Osteoblast (primary cell): Measurements from ENCODE around the gene GABARAP. TPM values are rescaled to one million over a fixed set of nuclear protein-coding genes. Genes with fewer than 3 reads are reported as not detected.
A peak's percentile ranks its signal among the peaks of the same experiment; 100 is the strongest.

Experiments used
- DNase-seq: peaks from one replicate; pipeline ENCODE4 v3.0.0; 2011; ENCODE audit warnings: low spot score, mixed read lengths; ENCODE audit not compliant: insufficient read length; ENCODE audit errors: missing footprints
- H2AFZ ChIP-seq: 2 replicates; pipeline ENCODE4 v1.6.0; 2011; ENCODE audit warnings: mild to moderate bottlenecking, low read length
- H3K27ac ChIP-seq: 2 replicates; pipeline ENCODE4 v1.5.1; 2011; ENCODE audit warnings: mild to moderate bottlenecking, low read depth, low read length, moderate library complexity
- H3K27me3 ChIP-seq: 2 replicates; pipeline ENCODE4 v1.6.0; 2012; ENCODE audit warnings: mild to moderate bottlenecking, control low read depth, inconsistent platforms, low read length, moderate library complexity; ENCODE audit not compliant: insufficient read depth
- H3K36me3 ChIP-seq: 2 replicates; pipeline ENCODE4 v1.5.1; 2011; ENCODE audit warnings: mild to moderate bottlenecking, low read length, control low read depth, moderate library complexity; ENCODE audit not compliant: insufficient read depth
- H3K4me1 ChIP-seq: 2 replicates; pipeline ENCODE4 v1.5.1; 2011; ENCODE audit warnings: mild to moderate bottlenecking, low read length, control low read depth, moderate library complexity; ENCODE audit not compliant: insufficient read depth
- H3K4me2 ChIP-seq: 2 replicates; pipeline ENCODE4 v1.6.0; 2011; ENCODE audit warnings: mild to moderate bottlenecking, low read length; ENCODE audit not compliant: insufficient read depth
- H3K4me3 ChIP-seq: fragments of 200-600 bp; sonication (generic); 3 replicates; pipeline ENCODE4 v1.5.1; 2012; ENCODE audit warnings: mild to moderate bottlenecking, low read length, inconsistent platforms; ENCODE audit not compliant: insufficient read depth
- H3K79me2 ChIP-seq: 2 replicates; pipeline ENCODE4 v1.6.0; 2012; ENCODE audit warnings: mild to moderate bottlenecking, low read length, control low read depth, inconsistent platforms; ENCODE audit not compliant: insufficient read depth
- H3K9me3 ChIP-seq: 2 replicates; pipeline ENCODE4 v1.5.1; 2011; ENCODE audit warnings: low read depth, low read length, control low read depth
- H4K20me1 ChIP-seq: 2 replicates; pipeline ENCODE4 v1.6.0; 2012; ENCODE audit warnings: mild to moderate bottlenecking, low read length, control low read depth; ENCODE audit not compliant: insufficient read depth
- total RNA-seq: library from RNA; depleted of rRNA; stranded (reverse); fragments of >200 nt; gene quantifications from 2 replicates; pipeline ENCODE4 v1.2.3, GENCODE V29; 2012
- TF ChIP-seq, protein P1 (sequence below): IDR thresholded peaks from 2 replicates; pipeline ENCODE4 v1.5.1; 2011; ENCODE audit warnings: mild to moderate bottlenecking, low read depth, low read length, moderate library complexity; ENCODE audit errors: extremely low read depth

The GABARAP gene
- total RNA-seq, 1 donor = 422 TPM

DNA sequence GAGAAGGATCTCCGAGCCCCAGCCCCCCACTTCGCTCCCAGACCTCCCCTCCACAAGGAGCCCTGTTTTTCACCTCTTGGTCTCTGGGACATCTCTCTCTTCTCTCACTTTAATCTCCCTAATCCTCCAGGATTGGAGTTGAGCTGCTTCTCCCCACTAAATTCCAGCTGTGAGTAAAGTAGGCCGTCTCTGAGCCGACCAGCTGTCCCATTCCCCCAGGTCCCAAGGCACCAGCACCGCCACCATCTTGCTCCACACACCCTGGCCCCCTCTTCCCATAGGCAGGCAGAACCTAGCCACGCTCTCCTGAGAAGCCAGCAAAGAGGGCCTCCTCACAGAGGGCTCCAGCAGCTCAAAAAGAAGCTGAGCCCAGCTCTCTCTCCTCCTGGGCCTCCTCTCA is 23.5 kb downstream of the GABARAP start:
- H3K79me2 ChIP-seq = peaks cover 59% of the 10 kb centered on the region
- TF ChIP-seq, protein P1, sequence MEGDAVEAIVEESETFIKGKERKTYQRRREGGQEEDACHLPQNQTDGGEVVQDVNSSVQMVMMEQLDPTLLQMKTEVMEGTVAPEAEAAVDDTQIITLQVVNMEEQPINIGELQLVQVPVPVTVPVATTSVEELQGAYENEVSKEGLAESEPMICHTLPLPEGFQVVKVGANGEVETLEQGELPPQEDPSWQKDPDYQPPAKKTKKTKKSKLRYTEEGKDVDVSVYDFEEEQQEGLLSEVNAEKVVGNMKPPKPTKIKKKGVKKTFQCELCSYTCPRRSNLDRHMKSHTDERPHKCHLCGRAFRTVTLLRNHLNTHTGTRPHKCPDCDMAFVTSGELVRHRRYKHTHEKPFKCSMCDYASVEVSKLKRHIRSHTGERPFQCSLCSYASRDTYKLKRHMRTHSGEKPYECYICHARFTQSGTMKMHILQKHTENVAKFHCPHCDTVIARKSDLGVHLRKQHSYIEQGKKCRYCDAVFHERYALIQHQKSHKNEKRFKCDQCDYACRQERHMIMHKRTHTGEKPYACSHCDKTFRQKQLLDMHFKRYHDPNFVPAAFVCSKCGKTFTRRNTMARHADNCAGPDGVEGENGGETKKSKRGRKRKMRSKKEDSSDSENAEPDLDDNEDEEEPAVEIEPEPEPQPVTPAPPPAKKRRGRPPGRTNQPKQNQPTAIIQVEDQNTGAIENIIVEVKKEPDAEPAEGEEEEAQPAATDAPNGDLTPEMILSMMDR = no peak
- H3K4me1 ChIP-seq = peaks cover 59% of the 10 kb centered on the region
- no peak overlapping the region for H2AFZ ChIP-seq
- no peak for DNase-seq
- H3K4me2 ChIP-seq = no peak overlapping the region
- no peaks in the 10 kb centered on the region for H3K9me3 ChIP-seq
- H4K20me1 ChIP-seq = peaks cover 61% of the 10 kb centered on the region
- no peaks in the 10 kb centered on the region for H3K27me3 ChIP-seq
- peak overlapping the region; percentile 94 for H3K27ac ChIP-seq
- H3K36me3 ChIP-seq = peaks cover 32% of the 10 kb centered on the region
- H3K4me3 ChIP-seq = no peak overlapping the region

DNA sequence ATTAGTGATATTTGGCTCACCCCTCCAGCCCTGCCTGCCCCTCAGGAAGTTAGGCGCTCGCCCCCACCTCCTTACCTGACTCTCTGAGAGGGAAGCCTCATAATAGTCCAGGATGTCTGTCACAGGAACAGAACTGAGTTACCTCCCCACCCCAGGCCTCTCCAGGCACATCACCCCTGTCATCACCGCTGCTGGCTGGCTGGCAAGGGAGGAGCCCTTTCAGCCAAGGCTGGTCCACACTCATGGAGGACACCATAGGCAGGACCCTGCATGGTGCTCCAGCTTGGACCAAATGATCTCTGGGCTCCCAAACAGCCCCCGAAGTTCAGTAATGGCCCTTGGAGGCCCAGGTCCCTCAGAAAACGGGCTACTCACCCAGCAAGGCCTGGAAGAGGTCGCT is 24.1 kb downstream of the GABARAP start:
- Histone ChIP-seq H3K27me3 (no peaks in the 10 kb centered on the region), H4K20me1 (peaks cover 61% of the 10 kb centered on the region), H3K27ac (peak overlapping the region; percentile 51), H3K9me3 (no peaks in the 10 kb centered on the region), H3K4me2 (peak overlapping the region; percentile 87), H2AFZ (peak overlapping the region; percentile 88), H3K36me3 (peaks cover 26% of the 10 kb centered on the region), H3K79me2 (peaks cover 64% of the 10 kb centered on the region), H3K4me3 (peak overlapping the region; percentile 71), H3K4me1 (peaks cover 59% of the 10 kb centered on the region)
- no peak for DNase-seq
- TF ChIP-seq, protein P1 = no peak

DNA sequence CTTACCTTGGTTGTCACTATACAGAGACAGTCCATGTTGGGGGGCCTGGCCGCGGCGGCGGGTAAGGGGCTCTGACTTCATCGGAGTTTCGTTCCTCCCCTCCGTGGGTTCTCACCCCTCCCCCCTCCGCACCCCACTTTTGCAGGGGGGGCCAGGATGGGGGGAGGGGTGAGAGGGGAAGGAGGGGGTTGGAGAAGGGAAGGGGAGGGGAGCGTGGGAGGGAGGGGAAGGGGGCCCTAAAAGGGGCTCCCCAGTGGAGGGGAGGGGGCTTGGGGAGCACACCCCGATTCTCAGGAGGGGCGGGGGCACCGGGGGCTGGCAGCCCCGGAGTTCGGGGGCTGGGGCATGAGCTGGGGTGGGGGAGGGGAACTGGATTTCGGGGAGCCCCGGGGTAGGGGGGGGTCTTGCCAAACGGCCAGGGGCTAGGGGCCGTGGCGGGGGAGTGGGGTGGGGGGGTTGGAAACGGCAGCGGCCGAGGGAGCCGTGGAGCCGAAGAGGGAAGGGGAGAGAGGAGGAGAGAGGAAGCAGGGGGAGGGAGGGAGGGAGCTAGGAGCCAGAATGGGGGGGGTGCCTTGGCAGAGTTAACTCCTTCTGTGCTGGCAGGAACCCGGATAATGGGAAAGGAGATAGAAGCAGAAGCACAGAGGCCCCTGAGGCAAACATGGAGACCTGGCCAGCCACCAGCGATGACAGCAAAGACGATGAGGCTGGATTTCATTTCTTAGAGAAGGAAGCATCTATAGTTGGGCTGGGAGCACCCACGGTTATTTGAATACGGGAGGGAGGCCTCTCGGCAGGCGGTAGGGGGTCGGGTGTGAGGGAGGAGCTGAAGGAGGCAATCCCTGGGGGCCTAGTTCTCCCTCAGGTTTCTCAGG is 24.9 kb downstream of the GABARAP start:
- Histone ChIP-seq H3K79me2 (peaks cover 67% of the 10 kb centered on the region), H3K27ac (peak overlapping the region; percentile 51), H3K27me3 (no peaks in the 10 kb centered on the region), H3K36me3 (peaks cover 18% of the 10 kb centered on the region), H2AFZ (peak overlapping the region; percentile 88), H3K4me3 (peak overlapping the region; percentile 81), H4K20me1 (peaks cover 58% of the 10 kb centered on the region), H3K4me1 (peaks cover 59% of the 10 kb centered on the region), H3K9me3 (no peaks in the 10 kb centered on the region), H3K4me2 (peak overlapping the region; percentile 87)
- TF ChIP-seq, protein P1 = no peak
- DNase-seq = peak; percentile 98
